GM23248 (cell line): ENCODE results near the gene NQO2. TPM values are rescaled to one million over a fixed set of nuclear protein-coding genes. Genes with fewer than 3 reads are reported as not detected.
A peak's percentile ranks its signal among the peaks of the same experiment; 100 is the strongest.

Experiments
- DNase-seq: peaks from one replicate; pipeline ENCODE4 v3.0.0-alpha.2; 2015
- H2AFZ ChIP-seq: fragments of 200-600 bp; sonication (generic); 2 replicates; pipeline ENCODE4 v1.6.1; 2016; ENCODE audit warnings: antibody characterized with exemption
- H3F3A ChIP-seq: fragments of 200-600 bp; sonication (generic); 2 replicates; pipeline ENCODE4 v1.6.1; 2016; ENCODE audit warnings: mild to moderate bottlenecking, antibody characterized with exemption, mixed run types; ENCODE audit not compliant: insufficient read depth
- H3K27ac ChIP-seq: fragments of 200-600 bp; sonication (generic); 2 replicates; pipeline ENCODE4 v1.5.1; 2016; ENCODE audit warnings: mild to moderate bottlenecking
- H3K27me3 ChIP-seq: fragments of 200-600 bp; sonication (generic); replicated peaks from 2 replicates; pipeline ENCODE4 v1.6.1; 2016; ENCODE audit warnings: mild to moderate bottlenecking; ENCODE audit not compliant: insufficient read depth
- H3K36me3 ChIP-seq: fragments of 200-600 bp; sonication (generic); 2 replicates; pipeline ENCODE4 v1.6.1; 2016; ENCODE audit warnings: low read depth, mild to moderate bottlenecking
- H3K4me1 ChIP-seq: fragments of 200-600 bp; sonication (generic); 2 replicates; pipeline ENCODE4 v1.6.1; 2016; ENCODE audit warnings: mild to moderate bottlenecking; ENCODE audit not compliant: insufficient read depth
- H3K4me2 ChIP-seq: fragments of 200-600 bp; sonication (generic); one replicate; pipeline ENCODE4 v1.6.1; 2016; ENCODE audit warnings: mild to moderate bottlenecking; ENCODE audit not compliant: unreplicated experiment
- H3K4me3 ChIP-seq: fragments of 200-600 bp; sonication (generic); 2 replicates; pipeline ENCODE4 v1.5.1; 2016; ENCODE audit warnings: mild to moderate bottlenecking
- H3K79me2 ChIP-seq: fragments of 200-600 bp; sonication (generic); 2 replicates; pipeline ENCODE4 v1.6.1; 2016; ENCODE audit warnings: mild to moderate bottlenecking; ENCODE audit not compliant: insufficient read depth
- H3K9ac ChIP-seq: fragments of 200-600 bp; sonication (generic); 2 replicates; pipeline ENCODE4 v1.6.1; 2016; ENCODE audit warnings: mild to moderate bottlenecking
- H3K9me2 ChIP-seq: fragments of 200-600 bp; sonication (generic); 2 replicates; pipeline ENCODE4 v1.6.1; 2016; ENCODE audit warnings: mixed run types, mild to moderate bottlenecking, moderate library complexity; ENCODE audit not compliant: insufficient read depth
- H3K9me3 ChIP-seq: fragments of 200-600 bp; sonication (generic); one replicate; pipeline ENCODE4 v1.6.1; 2017; ENCODE audit warnings: low read depth
- H4K20me1 ChIP-seq: fragments of 200-600 bp; sonication (generic); 2 replicates; pipeline ENCODE4 v1.6.0; 2016; ENCODE audit not compliant: insufficient read depth
- EZH2 ChIP-seq: fragments of 200-600 bp; sonication (generic); IDR thresholded peaks from 2 replicates; pipeline ENCODE4 v1.6.1; 2018; ENCODE audit warnings: antibody characterized with exemption, mild to moderate bottlenecking; ENCODE audit not compliant: insufficient read depth, poor library complexity, severe bottlenecking
- EZH2phosphoT487 ChIP-seq: fragments of 200-600 bp; sonication (generic); IDR thresholded peaks from 2 replicates; pipeline ENCODE4 v1.6.1; 2018; ENCODE audit warnings: antibody characterized with exemption, moderate library complexity, mild to moderate bottlenecking, low read depth; ENCODE audit not compliant: insufficient read depth
- WGBS, 2 experiments: methylation state at CpG; one replicate each; pipeline ENCODE4 v1.1.6; 2015 to 2017; ENCODE audit warnings: low lambda C conversion rate in 2 of 2, low coverage in 1 of 2; ENCODE audit errors: missing lambda C conversion rate in 2 of 2; 5-methylcytosine and 5-hydroxymethylcytosine counted together
- in situ Hi-C: fragments of 300-500 bp; cut with MboI; formaldehyde crosslinking; loops from 2 replicates; pipeline ENCODE4 v1.15.0; 2020
- polyA plus RNA-seq: library from polyadenylated mRNA; unstranded; fragments of >200 nt; fragmentation: Nextera tagmentation; extraction: Ambion mirVana; gene quantifications from 2 replicates; pipeline ENCODE4 v1.2.1, GENCODE V29; 2016
- total RNA-seq: library from RNA; depleted of rRNA; stranded (reverse); fragments of >200 nt; shearing (Covaris generic); gene quantifications from 2 replicates; pipeline ENCODE4 v1.2.3, GENCODE V29; 2014

Gene NQO2
- total and polyA plus RNA-seq, 2 experiments from 2014 or later: 29.6 to 61.0 TPM

- Histone ChIP-seq H2AFZ (no peak overlapping the region), H3K9me3 (no peaks in the 10 kb centered on the region), H3K9ac (no peak overlapping the region), H3K4me3 (no peak overlapping the region), H3K79me2 (peaks cover 95% of the 10 kb centered on the region), H3K4me2 (no peak overlapping the region), H3K9me2 (no peaks in the 10 kb centered on the region), H4K20me1 (no peaks in the 10 kb centered on the region), H3F3A (peaks cover 15% of the 10 kb centered on the region), H3K27me3 (no peaks in the 10 kb centered on the region), H3K36me3 (peaks cover 5% of the 10 kb centered on the region; the same call in 1 of the 2 replicates), H3K4me1 (peaks cover 16% of the 10 kb centered on the region; the same call in 1 of the 2 replicates), H3K27ac (no peak overlapping the region)
- no peak for DNase-seq
- TF ChIP-seq EZH2phosphoT487 (no peak), EZH2 (no peak)
- in situ Hi-C loops: no loop called here
- WGBS, 2 experiments: 84 to 86% methylated on average over 9 of the region's 9 CpGs
Observed at GRCh38 chr6:2966347-2966746, 33.3 kb upstream of the NQO2 start.

- peaks cover 87% of the 10 kb centered on the region for H3K79me2 ChIP-seq
- no peak overlapping the region for H3K4me2 ChIP-seq
- DNase-seq: no peak
- no peaks in the 10 kb centered on the region for H3K9me2 ChIP-seq
- peaks cover 20% of the 10 kb centered on the region; the same call in 1 of the 2 replicates for H3K4me1 ChIP-seq
- 98 to 99% methylated on average over 7 of the region's 7 CpGs for WGBS, 2 experiments
- H2AFZ ChIP-seq: no peak overlapping the region
- no peak overlapping the region for H3K4me3 ChIP-seq
- no peak overlapping the region for H3K27ac ChIP-seq
- in situ Hi-C loops: no loop called here
- H3K27me3 ChIP-seq: no peaks in the 10 kb centered on the region
- H3K9me3 ChIP-seq: no peaks in the 10 kb centered on the region
- no peak overlapping the region for H3K9ac ChIP-seq
- 0 out of 2 replicates have a peak, but pooled peaks cover 13% of the 10 kb centered on the region for H3F3A ChIP-seq
- H3K36me3 ChIP-seq: peaks cover 5% of the 10 kb centered on the region; the same call in 1 of the 2 replicates
- TF ChIP-seq EZH2phosphoT487: no peak
- no peak for TF ChIP-seq EZH2
- no peaks in the 10 kb centered on the region for H4K20me1 ChIP-seq
Observed at GRCh38 chr6:2967936-2968335, 31.8 kb upstream of the NQO2 start.

GRCh38 chr6:2968600-2969135 is 31.0 kb upstream of the NQO2 start:
- TF ChIP-seq EZH2phosphoT487 (no peak), EZH2 (no peak)
- WGBS, 2 experiments: 49 to 53% methylated on average over 8 of the region's 8 CpGs
- Histone ChIP-seq H3K36me3 (peaks cover 5% of the 10 kb centered on the region; the same call in 1 of the 2 replicates), H3K9ac (peak overlapping the region; percentile 8), H2AFZ (no peak overlapping the region), H3K27ac (no peak overlapping the region), H4K20me1 (no peaks in the 10 kb centered on the region), H3K4me1 (peaks cover 20% of the 10 kb centered on the region; the same call in 1 of the 2 replicates), H3K9me2 (no peaks in the 10 kb centered on the region), H3K4me2 (peak overlapping the region; percentile 96), H3K79me2 (peaks cover 80% of the 10 kb centered on the region), H3K9me3 (no peaks in the 10 kb centered on the region), H3F3A (peaks cover 15% of the 10 kb centered on the region; the same call in 1 of the 2 replicates), H3K27me3 (no peaks in the 10 kb centered on the region), H3K4me3 (peak overlapping the region; percentile 1; the same call in 1 of the 2 replicates)
- DNase-seq: no peak
- in situ Hi-C loops: no loop called here

GRCh38 chr6:2969549-2969948 is 30.1 kb upstream of the NQO2 start:
- no peak overlapping the region for H2AFZ ChIP-seq
- no peaks in the 10 kb centered on the region for H3K9me2 ChIP-seq
- peaks cover 26% of the 10 kb centered on the region for H3K4me1 ChIP-seq
- no peak for DNase-seq
- H3F3A ChIP-seq: peaks cover 18% of the 10 kb centered on the region; the same call in 1 of the 2 replicates
- H3K27ac ChIP-seq: peak overlapping the region; percentile 85; the same call in 1 of the 2 replicates
- TF ChIP-seq EZH2 (no peak), EZH2phosphoT487 (no peak)
- H3K4me2 ChIP-seq: peak overlapping the region; percentile 96
- peak overlapping the region; percentile 88 for H3K9ac ChIP-seq
- peaks cover 71% of the 10 kb centered on the region for H3K79me2 ChIP-seq
- H3K36me3 ChIP-seq: peaks cover 5% of the 10 kb centered on the region; the same call in 1 of the 2 replicates
- no peaks in the 10 kb centered on the region for H3K9me3 ChIP-seq
- no peaks in the 10 kb centered on the region for H3K27me3 ChIP-seq
- H4K20me1 ChIP-seq: no peaks in the 10 kb centered on the region
- in situ Hi-C loops: no loop called here
- WGBS, 2 experiments: 67% methylated on average over 3 of the region's 3 CpGs
- H3K4me3 ChIP-seq: no peak overlapping the region
